ENCODE data around the gene ILF3. TPM values are rescaled to one million over a fixed set of nuclear protein-coding genes. Genes with fewer than 3 reads are reported as not detected.

ILF3 gene
- total and polyA plus RNA-seq, 2 of the 13 experiments (the other 11 are each of a cell fraction or from before 2014, with no cell fraction given): 120 to 173 TPM

DNA sequence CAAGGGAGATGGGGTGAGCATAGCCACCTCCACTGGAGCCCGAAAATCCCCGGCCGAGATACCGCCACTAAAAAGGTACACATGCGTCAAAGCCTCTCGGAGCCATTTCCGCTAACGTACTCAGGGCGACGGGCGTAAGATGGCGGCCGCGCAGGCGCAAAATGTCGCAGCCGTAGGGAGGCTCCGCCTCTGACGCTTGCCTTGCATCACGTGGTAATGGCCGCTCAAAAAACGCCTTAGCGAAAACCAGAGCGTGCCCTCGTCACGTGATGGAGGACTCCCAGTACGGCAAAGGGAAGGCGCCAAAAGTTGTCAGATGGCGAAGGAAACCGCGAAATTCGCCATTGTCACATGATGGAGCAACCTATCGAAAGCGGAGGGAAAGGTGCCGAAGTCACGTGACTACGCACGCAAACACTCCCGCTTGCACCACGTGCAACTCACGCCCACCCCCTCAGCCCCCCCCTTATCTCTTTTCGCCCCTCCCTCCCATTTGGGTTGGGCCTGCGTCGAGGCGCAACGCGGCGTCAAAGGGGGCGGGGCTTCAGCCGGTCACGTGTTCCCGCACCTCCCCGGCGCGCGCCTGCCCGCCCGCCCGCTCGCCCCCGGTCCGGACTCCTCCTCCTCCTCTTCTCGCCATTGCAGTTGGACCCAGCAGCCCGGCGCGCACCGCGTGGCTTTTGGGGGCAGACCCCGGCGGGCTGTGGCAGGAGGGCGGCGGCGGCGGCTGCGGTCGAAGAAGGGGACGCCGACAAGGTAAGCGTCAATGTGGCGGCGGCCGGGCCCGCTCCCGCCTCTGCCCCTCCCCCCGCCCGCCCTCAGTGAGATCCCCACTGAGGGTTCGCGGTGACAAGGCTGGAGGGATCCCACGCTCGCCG is at the start of gene ILF3 (continued):
- TF ChIP-seq ZNF20 (CRISPR knock-in tag; IDR thresholded peaks at IDR 0.05) (no peak), ZNF441 (CRISPR knock-in tag; IDR thresholded peaks at IDR 0.05; ENCODE audit: borderline replicate concordance) (no peak; the same call in 1 of the 2 replicates), ETV5 (CRISPR knock-in tag; IDR thresholded peaks at IDR 0.05; ENCODE audit: borderline replicate concordance) (peak; percentile 50), FOXP1 (IDR thresholded peaks at IDR 0.05) (peak; percentile 27; the same call in 1 of the 2 replicates), FOXP1 (CRISPR knock-in tag; IDR thresholded peaks at IDR 0.05) (peak; percentile 35; the same call in 1 of the 2 replicates), ZNF75D (CRISPR knock-in tag; IDR thresholded peaks at IDR 0.05; ENCODE audit: borderline replicate concordance) (no peak), ZNF33B (CRISPR knock-in tag; IDR thresholded peaks at IDR 0.05) (no peak), KLF15 (CRISPR knock-in tag; IDR thresholded peaks at IDR 0.05; ENCODE audit: borderline replicate concordance) (peak; percentile 71; the same call in 1 of the 2 replicates), KLF6 (CRISPR knock-in tag; IDR thresholded peaks at IDR 0.05) (peak; percentile 47), ZNF501 (CRISPR knock-in tag; IDR thresholded peaks at IDR 0.05) (no peak), ZNF670 (CRISPR knock-in tag; IDR thresholded peaks at IDR 0.05; ENCODE audit: borderline replicate concordance) (peak; percentile 80), ZNF772 (CRISPR knock-in tag; IDR thresholded peaks at IDR 0.05) (peak; percentile 65; the same call in 1 of the 2 replicates)
- TF ChIP-seq, protein P1, sequence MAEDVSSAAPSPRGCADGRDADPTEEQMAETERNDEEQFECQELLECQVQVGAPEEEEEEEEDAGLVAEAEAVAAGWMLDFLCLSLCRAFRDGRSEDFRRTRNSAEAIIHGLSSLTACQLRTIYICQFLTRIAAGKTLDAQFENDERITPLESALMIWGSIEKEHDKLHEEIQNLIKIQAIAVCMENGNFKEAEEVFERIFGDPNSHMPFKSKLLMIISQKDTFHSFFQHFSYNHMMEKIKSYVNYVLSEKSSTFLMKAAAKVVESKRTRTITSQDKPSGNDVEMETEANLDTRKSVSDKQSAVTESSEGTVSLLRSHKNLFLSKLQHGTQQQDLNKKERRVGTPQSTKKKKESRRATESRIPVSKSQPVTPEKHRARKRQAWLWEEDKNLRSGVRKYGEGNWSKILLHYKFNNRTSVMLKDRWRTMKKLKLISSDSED (CRISPR knock-in tag; IDR thresholded peaks at IDR 0.05): no peak
- TF ChIP-seq, protein P2, sequence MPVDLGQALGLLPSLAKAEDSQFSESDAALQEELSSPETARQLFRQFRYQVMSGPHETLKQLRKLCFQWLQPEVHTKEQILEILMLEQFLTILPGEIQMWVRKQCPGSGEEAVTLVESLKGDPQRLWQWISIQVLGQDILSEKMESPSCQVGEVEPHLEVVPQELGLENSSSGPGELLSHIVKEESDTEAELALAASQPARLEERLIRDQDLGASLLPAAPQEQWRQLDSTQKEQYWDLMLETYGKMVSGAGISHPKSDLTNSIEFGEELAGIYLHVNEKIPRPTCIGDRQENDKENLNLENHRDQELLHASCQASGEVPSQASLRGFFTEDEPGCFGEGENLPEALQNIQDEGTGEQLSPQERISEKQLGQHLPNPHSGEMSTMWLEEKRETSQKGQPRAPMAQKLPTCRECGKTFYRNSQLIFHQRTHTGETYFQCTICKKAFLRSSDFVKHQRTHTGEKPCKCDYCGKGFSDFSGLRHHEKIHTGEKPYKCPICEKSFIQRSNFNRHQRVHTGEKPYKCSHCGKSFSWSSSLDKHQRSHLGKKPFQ (CRISPR knock-in tag; IDR thresholded peaks at IDR 0.05; ENCODE audit: insufficient replicate concordance): peak; percentile 26
- TF ChIP-seq, protein P3, sequence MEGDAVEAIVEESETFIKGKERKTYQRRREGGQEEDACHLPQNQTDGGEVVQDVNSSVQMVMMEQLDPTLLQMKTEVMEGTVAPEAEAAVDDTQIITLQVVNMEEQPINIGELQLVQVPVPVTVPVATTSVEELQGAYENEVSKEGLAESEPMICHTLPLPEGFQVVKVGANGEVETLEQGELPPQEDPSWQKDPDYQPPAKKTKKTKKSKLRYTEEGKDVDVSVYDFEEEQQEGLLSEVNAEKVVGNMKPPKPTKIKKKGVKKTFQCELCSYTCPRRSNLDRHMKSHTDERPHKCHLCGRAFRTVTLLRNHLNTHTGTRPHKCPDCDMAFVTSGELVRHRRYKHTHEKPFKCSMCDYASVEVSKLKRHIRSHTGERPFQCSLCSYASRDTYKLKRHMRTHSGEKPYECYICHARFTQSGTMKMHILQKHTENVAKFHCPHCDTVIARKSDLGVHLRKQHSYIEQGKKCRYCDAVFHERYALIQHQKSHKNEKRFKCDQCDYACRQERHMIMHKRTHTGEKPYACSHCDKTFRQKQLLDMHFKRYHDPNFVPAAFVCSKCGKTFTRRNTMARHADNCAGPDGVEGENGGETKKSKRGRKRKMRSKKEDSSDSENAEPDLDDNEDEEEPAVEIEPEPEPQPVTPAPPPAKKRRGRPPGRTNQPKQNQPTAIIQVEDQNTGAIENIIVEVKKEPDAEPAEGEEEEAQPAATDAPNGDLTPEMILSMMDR (CRISPR knock-in tag; IDR thresholded peaks at IDR 0.05): no peak; the same call in 1 of the 2 replicates
- TF ChIP-seq, protein P4, sequence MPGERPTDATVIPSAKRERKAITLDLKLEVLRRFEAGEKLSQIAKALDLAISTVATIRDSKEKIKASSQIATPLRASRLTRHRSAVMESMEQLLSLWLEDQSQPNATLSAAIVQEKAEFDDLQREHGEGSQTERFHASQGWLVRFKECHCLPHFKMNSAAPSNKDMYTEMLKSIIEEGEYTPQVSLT (CRISPR knock-in tag; IDR thresholded peaks at IDR 0.05; ENCODE audit: borderline replicate concordance, low read depth): peak; percentile 33; the same call in 1 of the 2 replicates
- TF ChIP-seq, protein P5, sequence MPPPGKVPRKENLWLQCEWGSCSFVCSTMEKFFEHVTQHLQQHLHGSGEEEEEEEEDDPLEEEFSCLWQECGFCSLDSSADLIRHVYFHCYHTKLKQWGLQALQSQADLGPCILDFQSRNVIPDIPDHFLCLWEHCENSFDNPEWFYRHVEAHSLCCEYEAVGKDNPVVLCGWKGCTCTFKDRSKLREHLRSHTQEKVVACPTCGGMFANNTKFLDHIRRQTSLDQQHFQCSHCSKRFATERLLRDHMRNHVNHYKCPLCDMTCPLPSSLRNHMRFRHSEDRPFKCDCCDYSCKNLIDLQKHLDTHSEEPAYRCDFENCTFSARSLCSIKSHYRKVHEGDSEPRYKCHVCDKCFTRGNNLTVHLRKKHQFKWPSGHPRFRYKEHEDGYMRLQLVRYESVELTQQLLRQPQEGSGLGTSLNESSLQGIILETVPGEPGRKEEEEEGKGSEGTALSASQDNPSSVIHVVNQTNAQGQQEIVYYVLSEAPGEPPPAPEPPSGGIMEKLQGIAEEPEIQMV (CRISPR knock-in tag; IDR thresholded peaks at IDR 0.05; ENCODE audit: low read depth): peak; percentile 41; the same call in 1 of the 2 replicates
- TF ChIP-seq, protein P6, sequence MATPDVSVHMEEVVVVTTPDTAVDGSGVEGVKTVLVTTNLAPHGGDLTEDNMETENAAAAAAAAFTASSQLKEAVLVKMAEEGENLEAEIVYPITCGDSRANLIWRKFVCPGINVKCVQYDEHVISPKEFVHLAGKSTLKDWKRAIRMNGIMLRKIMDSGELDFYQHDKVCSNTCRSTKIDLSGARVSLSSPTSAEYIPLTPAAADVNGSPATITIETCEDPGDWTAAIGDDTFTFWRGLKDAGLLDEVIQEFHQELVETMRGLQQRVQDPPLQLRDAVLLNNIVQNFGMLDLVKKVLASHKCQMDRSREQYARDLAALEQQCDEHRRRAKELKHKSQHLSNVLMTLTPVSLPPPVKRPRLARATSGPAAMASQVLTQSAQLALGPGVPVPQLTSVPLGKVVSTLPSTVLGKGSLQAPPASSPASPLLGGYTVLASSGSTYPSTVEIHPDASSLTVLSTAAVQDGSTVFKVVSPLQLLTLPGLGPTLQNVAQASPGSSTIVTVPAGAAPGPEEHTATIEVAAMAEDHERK (CRISPR knock-in tag; IDR thresholded peaks at IDR 0.05; ENCODE audit: low read depth): peak; percentile 98

Data from HepG2 (cell line).